ENCODE measurements around the gene TNFSF13.

DNA sequence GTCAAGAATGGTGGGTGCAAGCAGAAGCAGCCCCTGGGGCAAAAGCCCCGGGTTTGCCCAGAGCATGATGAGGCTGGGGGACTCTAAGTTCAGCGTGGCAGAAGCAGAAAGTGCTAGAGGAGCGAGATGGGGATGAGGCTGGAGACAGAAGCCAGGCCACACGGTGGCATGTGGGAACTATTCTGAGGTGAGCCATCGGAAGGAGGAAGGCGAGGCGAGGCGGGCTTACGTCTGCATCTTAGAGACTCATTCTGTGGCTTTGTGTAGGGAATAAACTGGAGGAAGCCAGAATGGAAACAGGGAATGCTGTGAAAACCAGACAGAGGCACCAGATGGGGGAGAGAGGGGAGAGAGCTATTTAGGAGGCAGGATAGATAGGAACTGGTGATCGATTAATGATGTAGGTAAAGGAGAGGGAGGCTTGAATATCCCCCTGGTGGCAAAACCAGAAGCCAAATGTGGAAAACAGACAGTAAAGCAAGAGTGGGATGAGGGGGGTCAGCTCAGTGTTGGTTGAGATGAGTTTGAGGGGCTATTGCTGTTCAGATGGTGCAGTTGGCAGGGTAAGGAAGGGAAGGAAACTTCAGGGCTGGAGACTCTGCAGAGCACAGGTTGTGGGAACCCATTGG is 3.1 kb upstream of the TNFSF13 start:
- TF ChIP-seq, protein P1, sequence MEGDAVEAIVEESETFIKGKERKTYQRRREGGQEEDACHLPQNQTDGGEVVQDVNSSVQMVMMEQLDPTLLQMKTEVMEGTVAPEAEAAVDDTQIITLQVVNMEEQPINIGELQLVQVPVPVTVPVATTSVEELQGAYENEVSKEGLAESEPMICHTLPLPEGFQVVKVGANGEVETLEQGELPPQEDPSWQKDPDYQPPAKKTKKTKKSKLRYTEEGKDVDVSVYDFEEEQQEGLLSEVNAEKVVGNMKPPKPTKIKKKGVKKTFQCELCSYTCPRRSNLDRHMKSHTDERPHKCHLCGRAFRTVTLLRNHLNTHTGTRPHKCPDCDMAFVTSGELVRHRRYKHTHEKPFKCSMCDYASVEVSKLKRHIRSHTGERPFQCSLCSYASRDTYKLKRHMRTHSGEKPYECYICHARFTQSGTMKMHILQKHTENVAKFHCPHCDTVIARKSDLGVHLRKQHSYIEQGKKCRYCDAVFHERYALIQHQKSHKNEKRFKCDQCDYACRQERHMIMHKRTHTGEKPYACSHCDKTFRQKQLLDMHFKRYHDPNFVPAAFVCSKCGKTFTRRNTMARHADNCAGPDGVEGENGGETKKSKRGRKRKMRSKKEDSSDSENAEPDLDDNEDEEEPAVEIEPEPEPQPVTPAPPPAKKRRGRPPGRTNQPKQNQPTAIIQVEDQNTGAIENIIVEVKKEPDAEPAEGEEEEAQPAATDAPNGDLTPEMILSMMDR (IDR thresholded peaks at IDR 0.05; ENCODE audit: low read depth, low read length, poor library complexity, severe bottlenecking) = no peak
- TF ChIP-seq EZH2phosphoT487 (IDR thresholded peaks at IDR 0.05; ENCODE audit: borderline replicate concordance, low read length) = no peak
